Vagina (tissue), 2 donors: ENCODE measurements around the gene DBX1.

Source experiments
- CTCF ChIP-seq, 3 experiments: fragments of 450-650 bp in 2 of 3; fragments of 200-600 bp in 1 of 3; sonication (generic) in 1 of 3; IDR thresholded peaks; one replicate each; pipeline ENCODE4 v1.5.1; 2017 to 2019; ENCODE audit warnings: antibody characterized with exemption in 3 of 3, mild to moderate bottlenecking in 2 of 3, moderate library complexity in 2 of 3
- POLR2A ChIP-seq, 2 donors: fragments of 450-650 bp; IDR thresholded peaks; one replicate each; pipeline ENCODE4 v1.6.1; 2017; ENCODE audit warnings: antibody characterized with exemption in 2 of 2, mild to moderate bottlenecking in 2 of 2, moderate library complexity in 2 of 2
- POLR2AphosphoS5 ChIP-seq, 2 donors: sonication (generic); formaldehyde crosslinking; IDR thresholded peaks; one replicate each; pipeline ENCODE4 v1.9.0; 2017; ENCODE audit warnings: antibody characterized with exemption in 2 of 2, mild to moderate bottlenecking in 2 of 2, low read depth in 1 of 2; ENCODE audit not compliant: insufficient read depth in 1 of 2

- TF ChIP-seq CTCF (IDR thresholded peaks at IDR 0.05) = no peak
- TF ChIP-seq POLR2A (IDR thresholded peaks at IDR 0.05) = no peak
- TF ChIP-seq POLR2AphosphoS5 (IDR thresholded peaks at IDR 0.05; ENCODE audit: insufficient read depth in 1 of 2, low read depth in 1 of 2) = no peak
Observed at GRCh38 chr11:20192641-20193040, 32.4 kb upstream of the DBX1 start.
